GM12865 (cell line): ENCODE measurements around the gene CCNB1IP1.
"Not testable (repeated sequence)": the region's sequence is repeated elsewhere in the genome, so short reads cannot be mapped to it uniquely, and the experiment has no call there.

Experiments
- DNase-seq: peaks from one replicate; pipeline ENCODE4 v3.0.0; 2010; ENCODE audit warnings: low read depth
- H3K4me3 ChIP-seq: 2 replicates; pipeline ENCODE4 v1.5.1; 2011; ENCODE audit warnings: mild to moderate bottlenecking, low read depth, low read length, control low read depth
- TF ChIP-seq, protein P1 (sequence below): IDR thresholded peaks from 2 replicates; pipeline ENCODE4 v1.5.1; 2011; ENCODE audit warnings: low read length, control low read depth, low read depth, inconsistent platforms; ENCODE audit not compliant: insufficient read depth; ENCODE audit errors: missing control alignments

CCNB1IP1 gene

DNA sequence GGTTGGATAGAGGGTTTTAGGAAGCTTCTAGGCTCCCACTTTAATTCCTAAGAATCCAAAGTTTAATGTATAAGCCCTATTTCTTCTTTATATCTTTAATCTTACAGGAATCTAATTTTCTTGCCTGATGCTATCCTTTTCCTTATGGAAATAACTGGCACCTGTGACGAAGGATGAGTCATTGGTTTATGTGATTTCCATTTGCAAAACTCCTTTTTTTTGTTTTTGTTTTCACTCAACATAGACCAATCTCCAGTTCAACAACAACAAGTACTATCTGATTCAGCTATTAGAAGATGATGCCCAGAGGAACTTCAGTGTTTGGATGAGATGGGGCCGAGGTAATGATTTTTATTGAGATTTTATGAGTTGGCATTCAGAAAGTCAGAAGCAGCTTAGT lies 17.2 kb upstream of the CCNB1IP1 start:
- TF ChIP-seq, protein P1, sequence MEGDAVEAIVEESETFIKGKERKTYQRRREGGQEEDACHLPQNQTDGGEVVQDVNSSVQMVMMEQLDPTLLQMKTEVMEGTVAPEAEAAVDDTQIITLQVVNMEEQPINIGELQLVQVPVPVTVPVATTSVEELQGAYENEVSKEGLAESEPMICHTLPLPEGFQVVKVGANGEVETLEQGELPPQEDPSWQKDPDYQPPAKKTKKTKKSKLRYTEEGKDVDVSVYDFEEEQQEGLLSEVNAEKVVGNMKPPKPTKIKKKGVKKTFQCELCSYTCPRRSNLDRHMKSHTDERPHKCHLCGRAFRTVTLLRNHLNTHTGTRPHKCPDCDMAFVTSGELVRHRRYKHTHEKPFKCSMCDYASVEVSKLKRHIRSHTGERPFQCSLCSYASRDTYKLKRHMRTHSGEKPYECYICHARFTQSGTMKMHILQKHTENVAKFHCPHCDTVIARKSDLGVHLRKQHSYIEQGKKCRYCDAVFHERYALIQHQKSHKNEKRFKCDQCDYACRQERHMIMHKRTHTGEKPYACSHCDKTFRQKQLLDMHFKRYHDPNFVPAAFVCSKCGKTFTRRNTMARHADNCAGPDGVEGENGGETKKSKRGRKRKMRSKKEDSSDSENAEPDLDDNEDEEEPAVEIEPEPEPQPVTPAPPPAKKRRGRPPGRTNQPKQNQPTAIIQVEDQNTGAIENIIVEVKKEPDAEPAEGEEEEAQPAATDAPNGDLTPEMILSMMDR, result no peak
- no peak for DNase-seq
- no peak overlapping the region for H3K4me3 ChIP-seq

DNA sequence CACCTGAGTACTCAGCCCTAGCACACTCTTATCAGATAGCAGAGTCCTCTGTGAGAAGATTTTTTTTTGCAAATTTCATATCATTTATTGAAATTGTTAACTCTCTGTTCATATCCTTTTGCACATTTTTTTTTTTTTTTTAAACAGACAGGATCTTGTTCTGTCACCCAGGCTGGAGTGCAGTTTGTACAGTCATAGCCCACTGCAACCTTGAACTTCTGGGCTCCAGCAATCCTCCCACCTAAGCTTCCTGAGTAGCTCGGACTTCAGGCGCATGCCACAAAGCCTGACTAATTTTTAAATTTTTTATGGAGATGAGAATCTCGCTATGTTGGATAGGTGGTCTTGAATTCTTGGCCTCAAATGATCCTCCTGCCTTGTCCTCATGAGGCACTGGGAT lies 14.7 kb upstream of the CCNB1IP1 start:
- TF ChIP-seq, protein P1, result no peak
- no peak overlapping the region for H3K4me3 ChIP-seq
- DNase-seq, result no peak

DNA sequence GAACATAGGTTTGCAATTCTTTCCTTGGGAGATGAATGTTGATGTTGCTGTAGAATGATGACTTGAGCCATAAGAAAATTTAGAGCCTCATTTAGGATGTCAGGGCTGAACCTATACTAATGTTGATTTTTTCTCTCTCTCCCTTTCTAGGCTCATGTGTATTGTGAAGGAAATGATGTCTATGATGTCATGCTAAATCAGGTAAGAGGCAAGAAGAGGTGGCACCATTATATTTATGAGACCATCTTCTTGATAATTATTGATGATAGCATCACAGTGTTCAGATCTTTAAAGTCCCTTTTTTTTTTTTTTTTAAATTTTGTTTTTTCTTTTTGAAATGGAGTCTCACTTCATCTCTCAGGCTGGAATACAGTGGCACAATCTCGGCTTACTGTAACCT lies 13.6 kb upstream of the CCNB1IP1 start:
- no peak overlapping the region for H3K4me3 ChIP-seq
- TF ChIP-seq, protein P1, result no peak
- no peak for DNase-seq

DNA sequence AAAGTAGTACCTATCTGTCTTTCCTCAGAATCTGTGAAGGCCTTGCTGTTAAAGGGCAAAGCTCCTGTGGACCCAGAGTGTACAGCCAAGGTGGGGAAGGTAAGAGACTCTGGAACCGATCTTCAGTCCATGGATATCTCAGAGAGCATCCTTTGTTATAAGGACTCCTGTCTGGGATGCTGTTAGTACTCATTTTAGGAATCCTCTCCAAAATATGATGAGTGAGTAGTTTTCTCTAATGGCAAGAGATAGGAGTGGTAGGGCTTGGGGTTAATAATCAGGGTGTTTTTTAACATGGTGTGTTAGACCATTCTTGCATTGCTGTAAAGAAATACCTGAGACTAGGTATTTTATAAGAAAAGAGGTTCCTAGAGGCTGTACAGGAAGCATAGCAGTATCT lies 12.3 kb upstream of the CCNB1IP1 start:
- TF ChIP-seq, protein P1, result no peak
- no peak overlapping the region for H3K4me3 ChIP-seq
- DNase-seq, result no peak

DNA sequence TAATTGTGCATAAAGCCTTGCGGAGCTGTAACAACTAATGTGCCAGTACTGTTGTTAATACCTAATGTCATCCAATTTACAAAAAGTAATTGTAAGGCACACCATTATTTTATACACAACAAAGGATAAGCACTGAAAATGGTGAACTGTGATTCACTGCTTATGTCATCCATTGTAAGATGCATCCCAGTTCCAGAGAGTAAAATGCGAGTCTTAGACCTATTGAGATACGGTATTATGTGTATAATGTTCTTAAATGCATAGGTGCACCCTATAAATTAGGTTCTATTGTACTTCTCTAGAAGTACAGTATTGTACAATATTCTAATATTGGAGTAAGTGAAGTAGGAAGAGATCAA lies 10.8 kb upstream of the CCNB1IP1 start:
- DNase-seq, result no peak
- H3K4me3 ChIP-seq, result peak overlapping the region; percentile 68
- TF ChIP-seq, protein P1, result no peak

DNA sequence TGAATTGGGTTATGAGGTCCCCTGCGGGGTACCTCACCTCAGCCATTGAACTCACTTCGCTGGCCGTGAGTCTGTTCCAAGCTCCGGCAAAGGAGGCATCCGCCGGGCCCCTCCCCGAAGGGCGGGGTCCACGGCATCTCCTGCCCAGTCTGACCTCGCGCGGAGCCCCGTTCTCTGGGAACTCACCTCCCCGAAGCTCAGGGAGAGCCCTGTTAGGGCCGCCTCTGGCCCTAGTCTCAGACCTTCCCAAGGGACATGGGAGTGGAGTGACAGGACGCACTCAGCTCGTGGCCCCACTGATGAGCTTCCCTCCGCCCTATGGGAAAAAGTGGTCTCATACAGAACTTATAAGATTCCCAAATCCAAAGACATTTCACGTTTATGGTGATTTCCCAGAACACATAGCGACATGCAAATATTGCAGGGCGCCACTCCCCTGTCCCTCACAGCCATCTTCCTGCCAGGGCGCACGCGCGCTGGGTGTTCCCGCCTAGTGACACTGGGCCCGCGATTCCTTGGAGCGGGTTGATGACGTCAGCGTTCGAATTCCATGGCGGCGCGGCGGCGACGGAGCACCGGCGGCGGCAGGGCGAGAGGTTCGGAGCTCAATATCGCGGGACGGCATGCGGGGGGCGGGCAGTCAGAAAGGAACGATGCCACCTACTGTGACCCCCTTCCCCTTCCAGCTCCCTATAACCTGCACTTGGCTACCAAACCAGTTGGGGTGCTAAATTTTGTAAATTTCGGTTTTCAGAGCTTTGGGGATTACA lies 10.2 kb upstream of the CCNB1IP1 start, which contains the start of gene PARP2:
PARP2 (plus strand) TSS at position 544 of the 770 bp plus-strand sequence; CDS start at position 551, 7 bp downstream.
- TF ChIP-seq, protein P1, result no peak
- DNase-seq, result peak; percentile 100
- peak within 1 kb of the TSS; percentile 68 for H3K4me3 ChIP-seq

DNA sequence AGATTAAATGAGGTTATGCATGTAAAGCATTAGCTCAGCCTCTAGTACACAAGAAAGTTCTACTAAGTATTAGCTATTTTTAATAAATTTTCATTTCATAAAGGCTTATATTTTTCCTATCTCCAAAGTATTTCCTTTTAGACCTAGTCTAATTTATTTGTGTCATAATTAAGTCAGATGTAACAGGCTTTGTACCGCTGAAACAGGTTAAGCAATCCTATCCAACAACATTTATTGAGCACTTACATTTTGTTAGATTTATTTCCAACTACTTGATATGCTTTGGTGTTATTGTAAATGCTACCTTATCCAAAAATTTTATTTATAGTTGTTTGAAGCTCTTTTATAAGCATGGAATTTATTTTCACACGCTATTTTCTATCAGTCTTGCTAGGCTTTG lies 8.6 kb upstream of the CCNB1IP1 start:
- peak overlapping the region; percentile 68 for H3K4me3 ChIP-seq
- TF ChIP-seq, protein P1, result no peak
- DNase-seq, result no peak

DNA sequence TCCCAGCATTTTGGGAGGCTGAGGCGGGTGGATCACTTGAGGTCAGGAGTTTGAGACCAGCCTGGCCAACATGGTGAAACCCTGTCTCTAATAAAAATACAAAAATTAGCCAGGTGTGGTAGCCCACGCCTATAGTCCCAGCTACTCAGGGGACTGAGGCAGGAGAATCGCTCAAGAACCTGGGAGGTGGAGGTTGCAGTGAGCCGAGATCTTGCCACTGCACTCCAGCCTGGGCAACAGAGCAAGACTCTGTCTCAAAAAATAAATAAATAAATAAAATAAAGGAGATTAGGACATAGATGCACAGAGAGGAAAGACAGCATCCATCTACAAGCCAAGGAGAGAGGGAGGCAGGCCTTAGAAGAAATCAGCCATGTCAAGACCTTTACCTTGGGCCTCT lies 8.0 kb upstream of the CCNB1IP1 start:
- DNase-seq, H3K4me3 ChIP-seq: not testable (repeated sequence)
